SK-N-MC (cell line): ENCODE measurements around the gene LDLRAD3.

Experiments
- EZH2 ChIP-seq: fragments of 200-600 bp; sonication (generic); IDR thresholded peaks from one replicate; pipeline ENCODE4 v1.6.1; 2017; ENCODE audit warnings: antibody characterized with exemption
- POLR2AphosphoS5 ChIP-seq: IDR thresholded peaks from 2 replicates; pipeline ENCODE4 v1.6.1; 2012; ENCODE audit warnings: mild to moderate bottlenecking, low read depth, low read length, borderline replicate concordance

GRCh38 chr11:35902961-35903360, 40.9 kb upstream of the LDLRAD3 start:
- TF ChIP-seq EZH2 (no peak), POLR2AphosphoS5 (no peak)
